Measurements from ENCODE around the gene RIT2.

- TF ChIP-seq CEBPB (IDR thresholded peaks at IDR 0.05) (no peak), TAF1 (IDR thresholded peaks at IDR 0.05; ENCODE audit: low read depth) (no peak)
Observed at GRCh38 chr18:43007365-43007764, 108.1 kb downstream of the RIT2 start.
